GDM1 (cell line): ENCODE measurements around the gene GCGR.

Source experiments
- DNase-seq: peaks from one replicate; lab custom pipeline; 2025; lab: John Stamatoyannopoulos, UW

The GCGR gene

GRCh38 chr17:81849457-81849856, 45.5 kb downstream of the GCGR start:
- no peak for DNase-seq

- DNase-seq: no peak
Observed at GRCh38 chr17:81851423-81851822, 47.5 kb downstream of the GCGR start.

GRCh38 chr17:81852237-81852636, 48.3 kb downstream of the GCGR start:
- DNase-seq: no peak

GRCh38 chr17:81854974-81855774, 51.2 kb downstream of the GCGR start:
- DNase-seq: no peak

- no peak for DNase-seq
Observed at GRCh38 chr17:81858170-81858966, 54.4 kb downstream of the GCGR start.

GRCh38 chr17:81858967-81859905, 55.3 kb downstream of the GCGR start:
- DNase-seq: no peak

- DNase-seq: no peak
Observed at GRCh38 chr17:81859906-81860755, 56.2 kb downstream of the GCGR start, which contains the start of gene P4HB. Gene P4HB, minus strand, starts transcription at chr17:81860535. Its CDS starts 64 bp downstream, at chr17:81860471.

GRCh38 chr17:81860756-81861568, 57.0 kb downstream of the GCGR start:
- DNase-seq: peak; percentile 100

- DNase-seq: no peak
Observed at GRCh38 chr17:81863123-81863675, 59.2 kb downstream of the GCGR start.
